Measurements from ENCODE around the gene B3GAT1. TPM values are rescaled to one million over a fixed set of nuclear protein-coding genes. Genes with fewer than 3 reads are reported as not detected.

The B3GAT1 gene
- total RNA-seq, 3 donors from 2014 or later (not counting 1 experiment from before 2014, with no cell fraction given) = 41.3 to 78.4 (median 65.1) TPM

DNA sequence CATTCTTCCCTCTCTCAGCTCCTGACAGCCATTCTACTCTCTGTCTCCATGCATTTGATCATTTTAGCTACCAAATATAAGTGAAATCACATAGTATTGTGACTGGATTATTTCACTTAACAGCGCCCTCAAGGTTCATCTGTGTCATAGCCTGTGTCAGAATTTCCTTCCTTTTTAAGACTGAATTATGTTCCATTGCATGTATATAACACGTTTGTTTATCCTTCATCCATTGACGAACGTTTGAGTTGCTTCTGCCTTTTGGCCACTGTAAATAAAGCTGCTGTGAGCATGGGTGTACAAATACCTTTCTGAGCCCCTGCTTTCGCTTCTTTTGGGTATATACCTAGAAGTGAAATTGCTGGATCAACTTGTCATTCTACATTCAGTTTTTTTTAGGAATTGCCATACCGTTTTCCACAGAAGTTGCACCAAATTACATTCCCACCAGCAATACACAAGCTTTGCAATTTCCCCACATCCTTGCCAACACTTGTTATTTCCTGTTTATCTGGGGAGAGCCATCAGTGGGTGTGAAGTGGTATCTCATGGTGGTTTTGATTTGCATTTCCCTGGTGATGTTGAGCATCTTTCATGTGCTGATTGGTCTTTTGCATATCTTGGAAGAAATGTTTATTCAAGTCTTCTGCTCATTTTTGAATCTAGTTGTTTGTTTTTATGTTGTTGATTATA, 62.8 kb downstream of the B3GAT1 start:
- H3K4me3 Mint-ChIP-seq = peak overlapping the region; percentile 67
- DNase-seq = peak in 1 of 2 donors; percentile 73

DNA sequence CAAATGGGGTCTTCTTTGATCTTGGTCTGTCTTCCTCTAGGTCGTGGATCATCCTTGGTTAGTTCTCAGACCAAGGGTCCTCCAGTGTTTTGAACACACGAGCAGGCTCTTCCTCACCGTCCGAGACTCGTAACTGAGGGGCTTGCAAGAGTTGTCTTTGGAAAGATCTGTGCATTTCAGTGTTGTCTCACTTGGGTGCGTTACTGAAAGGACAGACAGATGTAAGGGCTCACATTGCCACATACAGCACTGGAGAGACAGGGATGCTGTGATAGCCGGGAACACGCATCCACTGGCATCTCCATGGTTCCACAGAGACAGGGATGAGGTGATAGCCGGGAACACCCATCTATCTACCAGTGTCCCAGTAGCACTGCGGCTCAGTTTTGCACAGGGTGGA, 64.6 kb downstream of the B3GAT1 start:
- H3K36me3 Mint-ChIP-seq = no peaks in the 10 kb centered on the region
- H3K4me1 Mint-ChIP-seq = peaks cover 31 to 40% of the 10 kb centered on the region in 2 donors
- no peak for ATAC-seq
- WGBS (ENCODE audit: insufficient coverage) = 94% methylated on average over 10 of the region's 10 CpGs
- no peak for DNase-seq
- no peak overlapping the region for H3K4me3 ChIP-seq (ENCODE audit: low read length)
- TF ChIP-seq, protein P1, sequence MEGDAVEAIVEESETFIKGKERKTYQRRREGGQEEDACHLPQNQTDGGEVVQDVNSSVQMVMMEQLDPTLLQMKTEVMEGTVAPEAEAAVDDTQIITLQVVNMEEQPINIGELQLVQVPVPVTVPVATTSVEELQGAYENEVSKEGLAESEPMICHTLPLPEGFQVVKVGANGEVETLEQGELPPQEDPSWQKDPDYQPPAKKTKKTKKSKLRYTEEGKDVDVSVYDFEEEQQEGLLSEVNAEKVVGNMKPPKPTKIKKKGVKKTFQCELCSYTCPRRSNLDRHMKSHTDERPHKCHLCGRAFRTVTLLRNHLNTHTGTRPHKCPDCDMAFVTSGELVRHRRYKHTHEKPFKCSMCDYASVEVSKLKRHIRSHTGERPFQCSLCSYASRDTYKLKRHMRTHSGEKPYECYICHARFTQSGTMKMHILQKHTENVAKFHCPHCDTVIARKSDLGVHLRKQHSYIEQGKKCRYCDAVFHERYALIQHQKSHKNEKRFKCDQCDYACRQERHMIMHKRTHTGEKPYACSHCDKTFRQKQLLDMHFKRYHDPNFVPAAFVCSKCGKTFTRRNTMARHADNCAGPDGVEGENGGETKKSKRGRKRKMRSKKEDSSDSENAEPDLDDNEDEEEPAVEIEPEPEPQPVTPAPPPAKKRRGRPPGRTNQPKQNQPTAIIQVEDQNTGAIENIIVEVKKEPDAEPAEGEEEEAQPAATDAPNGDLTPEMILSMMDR (IDR thresholded peaks at IDR 0.05) = no peak
- H3K9me3 Mint-ChIP-seq = no peaks in the 10 kb centered on the region
- H3K27ac ChIP-seq (ENCODE audit: low read length) = no peak overlapping the region
- peaks cover 31% of the 10 kb centered on the region for H3K4me1 ChIP-seq (ENCODE audit: control insufficient read depth, insufficient read depth, low read length)
- no peaks in the 10 kb centered on the region for H3K9me3 ChIP-seq (ENCODE audit: control insufficient read depth, insufficient read depth, low read length)
- peak overlapping the region in 1 of 2 donors; percentile 58 for H3K27ac Mint-ChIP-seq
- peak overlapping the region; percentile 28 for H3K4me3 Mint-ChIP-seq
- H3K27me3 Mint-ChIP-seq (ENCODE audit: low read depth in 2 of 2) = no peaks in the 10 kb centered on the region
- no peaks in the 10 kb centered on the region for H3K27me3 ChIP-seq (ENCODE audit: control insufficient read depth, insufficient read depth, low read length)
- intact Hi-C loops (cut with micrococcal nuclease) = no loop called here
- no peaks in the 10 kb centered on the region for H3K36me3 ChIP-seq (ENCODE audit: control insufficient read depth, insufficient read depth, low read length)

More for the DNA sequence above, 62.8 kb downstream of the B3GAT1 start:
- Mint-ChIP-seq H3K27ac (peak overlapping the region; percentile 82 to 83), H3K36me3 (peaks cover 10% of the 10 kb centered on the region), H3K27me3 (ENCODE audit: low read depth in 2 of 2) (no peaks in the 10 kb centered on the region), H3K9me3 (no peaks in the 10 kb centered on the region), H3K4me1 (peaks cover 31 to 40% of the 10 kb centered on the region in 2 donors)
- H3K4me1 ChIP-seq (ENCODE audit: control insufficient read depth, insufficient read depth, low read length) = peaks cover 31% of the 10 kb centered on the region
- H3K9me3 ChIP-seq (ENCODE audit: control insufficient read depth, insufficient read depth, low read length) = no peaks in the 10 kb centered on the region
- no peaks in the 10 kb centered on the region for H3K36me3 ChIP-seq (ENCODE audit: control insufficient read depth, insufficient read depth, low read length)
- 54% methylated on average over 5 of the region's 6 CpGs for WGBS (ENCODE audit: insufficient coverage)
- TF ChIP-seq, protein P1 (IDR thresholded peaks at IDR 0.05) = no peak
- peak; percentile 79 to 88 (median 80) for ATAC-seq
- H3K4me3 ChIP-seq (ENCODE audit: low read length) = no peak overlapping the region
- peak overlapping the region; percentile 74 for H3K27ac ChIP-seq (ENCODE audit: low read length)
- no peaks in the 10 kb centered on the region for H3K27me3 ChIP-seq (ENCODE audit: control insufficient read depth, insufficient read depth, low read length)
- intact Hi-C loops (cut with micrococcal nuclease) = no loop called here

DNA sequence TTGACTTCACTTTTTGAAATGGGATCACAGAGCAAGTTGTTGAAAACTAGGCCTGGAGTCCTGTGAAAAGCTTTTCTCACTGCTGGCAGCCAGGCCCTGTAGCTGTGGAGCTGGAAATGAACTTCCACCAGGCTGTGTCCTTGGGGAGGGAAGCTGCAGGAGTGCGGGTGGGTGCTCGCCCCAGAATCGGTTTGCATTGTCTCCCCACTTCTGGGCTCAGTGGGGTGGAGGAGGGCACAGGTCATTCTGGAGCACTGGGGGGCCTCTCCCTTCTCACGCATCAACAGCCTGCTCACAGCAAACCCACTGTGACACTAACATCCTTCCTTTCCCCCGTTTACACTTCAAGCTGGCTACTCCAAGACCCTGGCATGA, 65.1 kb downstream of the B3GAT1 start:
- peaks cover 31% of the 10 kb centered on the region for H3K4me1 ChIP-seq (ENCODE audit: control insufficient read depth, insufficient read depth, low read length)

More for the DNA sequence above, 65.1 kb downstream of the B3GAT1 start:
- Histone ChIP-seq H3K27ac (ENCODE audit: low read length) (no peak overlapping the region), H3K4me3 (ENCODE audit: low read length) (no peak overlapping the region), H3K36me3 (ENCODE audit: control insufficient read depth, insufficient read depth, low read length) (no peaks in the 10 kb centered on the region), H3K9me3 (ENCODE audit: control insufficient read depth, insufficient read depth, low read length) (no peaks in the 10 kb centered on the region), H3K27me3 (ENCODE audit: control insufficient read depth, insufficient read depth, low read length) (no peaks in the 10 kb centered on the region)
- H3K36me3 Mint-ChIP-seq = no peaks in the 10 kb centered on the region
- ATAC-seq = no peak
- no peaks in the 10 kb centered on the region for H3K9me3 Mint-ChIP-seq
- peak overlapping the region; percentile 41 to 58 for H3K27ac Mint-ChIP-seq
- intact Hi-C loops (cut with micrococcal nuclease) = no loop called here
- TF ChIP-seq, protein P1 (IDR thresholded peaks at IDR 0.05) = no peak
- no peak for DNase-seq
- peak overlapping the region; percentile 28 for H3K4me3 Mint-ChIP-seq
- H3K4me1 Mint-ChIP-seq = peaks cover 31 to 40% of the 10 kb centered on the region in 2 donors
- H3K27me3 Mint-ChIP-seq (ENCODE audit: low read depth in 2 of 2) = no peaks in the 10 kb centered on the region
- WGBS (ENCODE audit: insufficient coverage) = 79% methylated on average over 5 of the region's 5 CpGs

Measured in natural killer cell (primary cell).